Measurements from ENCODE around the gene VAT1L. TPM values are rescaled to one million over a fixed set of nuclear protein-coding genes. Genes with fewer than 3 reads are reported as not detected.

The VAT1L gene
- total RNA-seq, 1 experiment from 2014 or later = not detected

- H3K4me3 Mint-ChIP-seq (ENCODE audit: low read depth, unreplicated experiment) = no peak overlapping the region
- DNase-seq = no peak
- no TSS peak for BruUV-seq (replicated peaks)
These were observed 93.1 kb downstream of the VAT1L start for GRCh38 chr16:77881355-77882030.

GRCh38 chr16:77882358-77882757, 94.0 kb downstream of the VAT1L start:
- no TSS peak for BruUV-seq (replicated peaks)
- H3K36me3 Mint-ChIP-seq (ENCODE audit: insufficient read depth, unreplicated experiment) = no peaks in the 10 kb centered on the region

More at GRCh38 chr16:77881355-77882030, 93.1 kb downstream of the VAT1L start:
- Mint-ChIP-seq H3K9me3 (ENCODE audit: low read depth, unreplicated experiment) (peaks cover 4% of the 10 kb centered on the region), H3K36me3 (ENCODE audit: insufficient read depth, unreplicated experiment) (no peaks in the 10 kb centered on the region), H3K27ac (ENCODE audit: unreplicated experiment) (no peak overlapping the region), H3K27me3 (ENCODE audit: unreplicated experiment) (peaks cover 26% of the 10 kb centered on the region), H3K4me1 (ENCODE audit: low read depth, unreplicated experiment) (no peaks in the 10 kb centered on the region)
- intact Hi-C loops (cut with micrococcal nuclease; ENCODE audit: unreplicated experiment) = no loop called here
- no peak for TF ChIP-seq CTCF (IDR thresholded peaks at IDR 0.05; ENCODE audit: unreplicated experiment)
- CTCF ChIA-PET = no interaction called here

GRCh38 chr16:77885571-77886295, 97.4 kb downstream of the VAT1L start:
- peaks cover 32% of the 10 kb centered on the region for H3K27me3 Mint-ChIP-seq (ENCODE audit: unreplicated experiment)

More at GRCh38 chr16:77882358-77882757, 94.0 kb downstream of the VAT1L start:
- Mint-ChIP-seq H3K9me3 (ENCODE audit: low read depth, unreplicated experiment) (peaks cover 4% of the 10 kb centered on the region), H3K27me3 (ENCODE audit: unreplicated experiment) (peaks cover 32% of the 10 kb centered on the region), H3K4me1 (ENCODE audit: low read depth, unreplicated experiment) (no peaks in the 10 kb centered on the region), H3K27ac (ENCODE audit: unreplicated experiment) (no peak overlapping the region), H3K4me3 (ENCODE audit: low read depth, unreplicated experiment) (no peak overlapping the region)
- intact Hi-C loops (cut with micrococcal nuclease; ENCODE audit: unreplicated experiment) = no loop called here
- no peak for TF ChIP-seq CTCF (IDR thresholded peaks at IDR 0.05; ENCODE audit: unreplicated experiment)
- DNase-seq = no peak
- CTCF ChIA-PET = interaction anchor here (0.5 to 0.6 kb wide), 2 partner anchors 42 to 126 kb away, joined by 4 read pairs; no protein-coding TSS in a partner anchor

GRCh38 chr16:77888871-77889270, 100.5 kb downstream of the VAT1L start:
- no TSS peak for BruUV-seq (replicated peaks)
- H3K4me1 Mint-ChIP-seq (ENCODE audit: low read depth, unreplicated experiment) = no peaks in the 10 kb centered on the region
- intact Hi-C loops (cut with micrococcal nuclease; ENCODE audit: unreplicated experiment) = no loop called here
- DNase-seq = no peak
- no peak for TF ChIP-seq CTCF (IDR thresholded peaks at IDR 0.05; ENCODE audit: unreplicated experiment)
- no peak overlapping the region for H3K27ac Mint-ChIP-seq (ENCODE audit: unreplicated experiment)
- H3K9me3 Mint-ChIP-seq (ENCODE audit: low read depth, unreplicated experiment) = peaks cover under 1% of the 10 kb centered on the region
- peaks cover 30% of the 10 kb centered on the region for H3K27me3 Mint-ChIP-seq (ENCODE audit: unreplicated experiment)
- no peak overlapping the region for H3K4me3 Mint-ChIP-seq (ENCODE audit: low read depth, unreplicated experiment)
- CTCF ChIA-PET = no interaction called here
- H3K36me3 Mint-ChIP-seq (ENCODE audit: insufficient read depth, unreplicated experiment) = no peaks in the 10 kb centered on the region

More at GRCh38 chr16:77885571-77886295, 97.4 kb downstream of the VAT1L start:
- DNase-seq = no peak
- CTCF ChIA-PET = no interaction called here
- Mint-ChIP-seq H3K27ac (ENCODE audit: unreplicated experiment) (no peak overlapping the region), H3K9me3 (ENCODE audit: low read depth, unreplicated experiment) (peaks cover 2% of the 10 kb centered on the region), H3K4me1 (ENCODE audit: low read depth, unreplicated experiment) (no peaks in the 10 kb centered on the region), H3K36me3 (ENCODE audit: insufficient read depth, unreplicated experiment) (no peaks in the 10 kb centered on the region), H3K4me3 (ENCODE audit: low read depth, unreplicated experiment) (no peak overlapping the region)
- TF ChIP-seq CTCF (IDR thresholded peaks at IDR 0.05; ENCODE audit: unreplicated experiment) = no peak
- no TSS peak for BruUV-seq (replicated peaks)
- intact Hi-C loops (cut with micrococcal nuclease; ENCODE audit: unreplicated experiment) = no loop called here
